ENCODE measurements around the gene PIK3CD. TPM values are rescaled to one million over a fixed set of nuclear protein-coding genes. Genes with fewer than 3 reads are reported as not detected.

PIK3CD gene
- total RNA-seq, 1 experiment from 2014 or later: 2.6 TPM

DNA sequence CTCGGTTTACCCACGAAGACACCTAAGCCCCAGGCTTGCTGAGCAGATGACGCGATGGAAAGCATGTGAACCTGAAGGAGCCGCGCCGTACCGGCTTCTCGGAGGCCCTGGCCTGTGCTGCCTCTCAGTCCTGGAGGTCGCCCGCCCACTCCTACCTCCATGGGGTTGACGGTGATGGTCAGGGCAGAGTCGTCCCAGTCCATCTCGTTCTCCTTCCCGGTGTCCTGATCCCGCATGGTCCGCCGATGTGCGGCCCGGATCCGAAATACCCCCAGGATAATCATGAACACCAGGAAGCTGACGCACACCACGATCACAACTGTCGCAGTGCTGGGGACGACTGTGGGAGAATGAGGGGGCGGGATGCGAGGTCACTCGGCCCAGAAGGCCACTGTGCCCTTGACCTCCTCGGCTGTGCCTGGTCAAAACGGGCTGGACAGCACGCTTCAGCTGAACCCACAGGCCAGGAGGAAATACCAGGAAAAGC lies 79.6 kb downstream of the PIK3CD start:
- intact Hi-C loops (cut with micrococcal nuclease; ENCODE audit: unreplicated experiment): no loop called here
- no peak for DNase-seq
- Mint-ChIP-seq H3K4me1 (ENCODE audit: low read depth, unreplicated experiment) (no peaks in the 10 kb centered on the region), H3K9me3 (ENCODE audit: low read depth, unreplicated experiment) (no peaks in the 10 kb centered on the region), H3K27me3 (ENCODE audit: unreplicated experiment) (no peaks in the 10 kb centered on the region), H3K4me3 (ENCODE audit: low read depth, unreplicated experiment) (no peak overlapping the region), H3K27ac (ENCODE audit: unreplicated experiment) (no peak overlapping the region), H3K36me3 (ENCODE audit: insufficient read depth, unreplicated experiment) (peaks cover 21% of the 10 kb centered on the region)
- TF ChIP-seq CTCF (IDR thresholded peaks at IDR 0.05; ENCODE audit: unreplicated experiment): no peak
- CTCF ChIA-PET: no interaction called here
- no TSS peak for BruUV-seq (replicated peaks)

- intact Hi-C loops (cut with micrococcal nuclease; ENCODE audit: unreplicated experiment): no loop called here
- no peaks in the 10 kb centered on the region for H3K9me3 Mint-ChIP-seq (ENCODE audit: low read depth, unreplicated experiment)
- TF ChIP-seq CTCF (IDR thresholded peaks at IDR 0.05; ENCODE audit: unreplicated experiment): no peak
- no peaks in the 10 kb centered on the region for H3K4me1 Mint-ChIP-seq (ENCODE audit: low read depth, unreplicated experiment)
- H3K27me3 Mint-ChIP-seq (ENCODE audit: unreplicated experiment): no peaks in the 10 kb centered on the region
- DNase-seq: no peak
- no peak overlapping the region for H3K27ac Mint-ChIP-seq (ENCODE audit: unreplicated experiment)
- CTCF ChIA-PET: no interaction called here
- no TSS peak for BruUV-seq (replicated peaks)
- no peak overlapping the region for H3K4me3 Mint-ChIP-seq (ENCODE audit: low read depth, unreplicated experiment)
- H3K36me3 Mint-ChIP-seq (ENCODE audit: insufficient read depth, unreplicated experiment): peaks cover 21% of the 10 kb centered on the region
Measured at GRCh38 chr1:9731561-9731960, 80.0 kb downstream of the PIK3CD start.

GRCh38 chr1:9732123-9732971 lies 80.8 kb downstream of the PIK3CD start:
- H3K36me3 Mint-ChIP-seq (ENCODE audit: insufficient read depth, unreplicated experiment): peaks cover 21% of the 10 kb centered on the region
- TF ChIP-seq CTCF (IDR thresholded peaks at IDR 0.05; ENCODE audit: unreplicated experiment): no peak
- intact Hi-C loops (cut with micrococcal nuclease; ENCODE audit: unreplicated experiment): no loop called here
- no peak overlapping the region for H3K4me3 Mint-ChIP-seq (ENCODE audit: low read depth, unreplicated experiment)
- no peaks in the 10 kb centered on the region for H3K9me3 Mint-ChIP-seq (ENCODE audit: low read depth, unreplicated experiment)
- no peak for DNase-seq
- H3K27me3 Mint-ChIP-seq (ENCODE audit: unreplicated experiment): no peaks in the 10 kb centered on the region
- no TSS peak for BruUV-seq (replicated peaks)
- H3K27ac Mint-ChIP-seq (ENCODE audit: unreplicated experiment): no peak overlapping the region
- no peaks in the 10 kb centered on the region for H3K4me1 Mint-ChIP-seq (ENCODE audit: low read depth, unreplicated experiment)
- CTCF ChIA-PET: no interaction called here

DNA sequence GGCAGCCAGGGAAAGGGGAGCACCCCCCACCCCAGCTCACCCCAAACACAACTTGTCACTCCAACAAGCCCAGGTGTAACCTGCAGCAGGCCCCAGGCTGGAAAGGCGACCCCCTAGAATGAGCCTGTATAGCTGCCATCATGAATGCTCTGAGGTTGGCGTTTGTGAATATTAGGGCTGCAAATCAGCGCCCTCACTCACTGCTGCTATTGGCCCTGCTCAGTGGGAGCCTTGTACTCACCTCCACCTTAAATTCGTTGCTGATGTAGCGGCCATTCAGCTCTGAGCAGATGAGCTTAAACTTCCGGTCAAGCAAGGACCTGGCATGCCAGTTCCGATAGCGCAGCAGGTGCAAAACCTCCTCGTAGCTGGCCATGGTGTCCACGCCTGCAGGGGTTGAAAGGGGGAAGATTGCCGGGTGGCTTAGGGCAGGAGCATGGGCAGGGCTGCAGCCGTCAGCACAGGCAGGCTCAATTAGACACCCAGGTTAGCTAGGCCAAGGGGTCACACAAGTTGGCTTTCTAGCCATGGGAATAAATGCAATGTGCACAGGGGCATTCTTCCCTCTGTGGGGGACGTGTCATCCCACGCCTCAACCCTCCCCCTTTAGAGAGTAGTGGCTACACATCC lies 81.7 kb downstream of the PIK3CD start:
- Mint-ChIP-seq H3K27ac (ENCODE audit: unreplicated experiment) (no peak overlapping the region), H3K9me3 (ENCODE audit: low read depth, unreplicated experiment) (no peaks in the 10 kb centered on the region), H3K27me3 (ENCODE audit: unreplicated experiment) (no peaks in the 10 kb centered on the region), H3K4me3 (ENCODE audit: low read depth, unreplicated experiment) (no peak overlapping the region), H3K4me1 (ENCODE audit: low read depth, unreplicated experiment) (no peaks in the 10 kb centered on the region), H3K36me3 (ENCODE audit: insufficient read depth, unreplicated experiment) (peaks cover 28% of the 10 kb centered on the region)
- no peak for DNase-seq
- TF ChIP-seq CTCF (IDR thresholded peaks at IDR 0.05; ENCODE audit: unreplicated experiment): no peak
- intact Hi-C loops (cut with micrococcal nuclease; ENCODE audit: unreplicated experiment): no loop called here
- no TSS peak for BruUV-seq (replicated peaks)
- CTCF ChIA-PET: no interaction called here
